GM04503 (cell line): ENCODE results near the gene LMF1.
"Not testable (repeated sequence)": the region's sequence is repeated elsewhere in the genome, so short reads cannot be mapped to it uniquely, and the experiment has no call there.

Source experiments
- DNase-seq: peaks from one replicate; pipeline ENCODE4 v3.0.0-alpha.2; 2012; ENCODE audit warnings: low read depth

LMF1 gene

DNA sequence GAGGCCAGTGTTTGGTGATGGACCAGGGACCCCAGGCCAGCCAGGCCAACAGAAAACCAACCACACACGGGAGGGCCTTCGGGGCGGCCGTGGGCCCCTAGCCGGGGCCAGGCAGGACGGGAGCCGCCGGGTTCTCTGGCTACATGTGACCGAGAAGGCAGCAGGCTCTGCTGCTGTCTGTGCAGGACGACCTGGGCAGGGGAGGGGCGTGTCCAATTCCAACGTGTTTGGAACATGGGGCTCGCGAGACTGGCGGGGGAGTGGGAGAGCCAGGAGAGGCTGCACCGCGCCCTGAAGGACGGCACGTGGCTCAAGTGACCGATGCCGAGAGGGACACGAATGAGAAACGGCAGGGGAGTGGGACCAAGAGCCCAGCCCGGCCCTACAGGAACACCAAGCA is 75.4 kb downstream of the LMF1 start:
- no peak for DNase-seq

DNA sequence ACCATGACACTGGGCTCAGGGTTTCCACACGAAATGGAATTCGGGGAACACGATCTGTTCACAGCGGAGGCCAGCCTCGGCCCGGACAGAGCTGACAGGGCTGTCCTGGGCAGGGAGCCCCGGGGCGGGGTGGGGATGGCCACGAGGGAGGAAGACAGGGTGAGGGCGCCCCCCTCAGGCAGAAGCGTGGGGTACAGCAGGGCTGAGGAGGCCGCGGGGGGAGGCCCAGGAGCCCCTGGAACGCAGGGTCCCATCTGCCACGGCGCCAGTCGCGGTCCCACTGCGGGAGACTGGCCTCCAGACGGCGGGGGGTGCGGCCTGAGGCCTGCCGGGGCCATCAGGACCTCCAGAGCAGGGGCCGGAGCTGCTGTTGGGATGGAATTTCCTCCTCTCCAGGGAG is 75.9 kb downstream of the LMF1 start:
- no peak for DNase-seq

DNA sequence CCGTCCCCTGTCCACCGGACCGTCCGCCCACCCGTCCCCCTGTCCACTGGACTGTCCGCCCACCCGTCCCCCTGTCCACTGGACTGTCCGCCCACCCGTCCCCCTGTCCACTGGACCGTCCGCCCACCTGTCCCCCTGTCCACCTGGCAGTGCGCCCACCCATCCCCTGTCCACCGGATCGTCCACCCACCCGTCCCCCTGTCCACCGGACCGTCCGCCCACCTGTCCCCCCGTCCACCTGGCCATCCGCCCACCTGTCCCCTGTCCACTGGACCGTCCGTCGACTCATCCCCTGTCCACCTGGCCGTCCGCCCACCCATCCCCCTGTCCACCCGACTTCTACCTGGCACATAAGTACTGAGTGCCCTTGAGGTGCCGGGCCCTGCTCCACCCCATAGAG is 76.6 kb downstream of the LMF1 start:
- no peak for DNase-seq

DNA sequence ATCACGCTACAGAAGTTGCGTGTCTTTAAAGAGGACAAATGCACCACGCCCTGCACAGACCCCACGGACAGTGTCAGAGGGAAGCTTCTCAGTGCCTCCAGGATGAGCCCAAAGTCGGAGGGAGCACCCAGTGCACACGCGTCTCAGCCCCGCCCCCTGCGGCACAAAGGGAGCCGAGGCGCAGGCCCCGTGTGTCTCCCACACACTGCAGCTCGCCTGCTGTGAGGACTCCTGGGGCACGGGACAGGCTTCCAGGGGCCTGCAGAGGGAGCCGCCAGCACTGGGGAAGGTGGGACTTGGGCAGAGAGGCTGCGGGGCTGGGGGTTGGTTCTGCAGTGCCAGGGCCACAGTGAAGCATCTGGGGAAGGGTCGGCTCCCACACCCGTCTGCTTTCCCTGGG is 77.4 kb downstream of the LMF1 start:
- no peak for DNase-seq

DNA sequence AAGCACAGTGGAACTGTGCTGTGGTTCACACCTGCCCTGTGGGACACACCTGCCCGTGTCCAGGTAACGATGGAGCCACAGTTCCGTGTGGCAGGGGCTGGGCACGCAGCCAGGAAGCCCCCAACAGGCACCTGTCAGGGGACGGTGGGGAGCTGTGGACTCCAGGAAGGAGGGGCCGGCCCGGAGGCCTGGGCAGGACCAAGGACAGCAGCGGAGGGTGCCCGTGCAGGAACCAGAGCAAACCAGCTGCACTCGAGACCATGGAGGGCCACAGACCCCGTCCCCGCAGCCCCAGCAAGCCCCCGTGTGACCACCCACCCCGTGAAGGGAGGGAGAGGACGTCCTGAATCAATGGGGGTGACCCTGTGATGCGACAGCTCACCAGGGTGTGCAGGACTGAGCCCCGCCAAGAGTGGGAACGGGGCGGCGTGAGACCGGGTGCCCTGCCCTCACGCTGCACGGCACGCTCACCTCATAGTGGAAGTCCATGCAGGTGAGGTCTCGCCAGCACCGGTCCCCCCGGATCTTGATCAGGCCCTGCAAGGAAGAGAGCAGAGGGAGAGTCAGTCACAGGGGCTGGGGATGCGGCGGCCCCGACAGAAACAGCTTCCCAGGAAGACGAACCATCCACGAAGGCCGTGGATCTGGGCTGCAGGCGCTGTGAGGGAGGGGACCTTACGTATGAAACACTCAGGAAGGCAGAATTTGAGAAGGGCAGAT is 78.1 kb downstream of the LMF1 start:
- DNase-seq = no peak

DNA sequence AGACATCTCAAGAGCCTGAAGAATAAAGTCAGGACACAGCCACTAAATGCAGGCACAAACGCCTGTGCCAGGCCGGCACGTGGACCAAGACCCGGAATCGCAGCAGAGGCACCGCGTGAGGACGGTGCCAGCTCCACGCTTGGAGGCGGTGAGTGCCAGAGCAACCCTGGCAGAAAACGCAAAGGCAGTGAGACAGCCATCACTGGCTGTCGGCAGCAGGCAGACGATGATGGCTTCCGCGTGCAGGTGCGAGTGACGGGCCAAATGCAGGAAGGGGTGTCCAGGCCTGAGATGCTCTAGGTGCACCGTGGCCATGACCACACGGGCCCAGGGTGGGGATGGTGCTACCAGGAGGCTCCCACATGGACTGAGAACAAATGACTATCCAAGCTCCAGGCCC is 78.8 kb downstream of the LMF1 start:
- no peak for DNase-seq

DNA sequence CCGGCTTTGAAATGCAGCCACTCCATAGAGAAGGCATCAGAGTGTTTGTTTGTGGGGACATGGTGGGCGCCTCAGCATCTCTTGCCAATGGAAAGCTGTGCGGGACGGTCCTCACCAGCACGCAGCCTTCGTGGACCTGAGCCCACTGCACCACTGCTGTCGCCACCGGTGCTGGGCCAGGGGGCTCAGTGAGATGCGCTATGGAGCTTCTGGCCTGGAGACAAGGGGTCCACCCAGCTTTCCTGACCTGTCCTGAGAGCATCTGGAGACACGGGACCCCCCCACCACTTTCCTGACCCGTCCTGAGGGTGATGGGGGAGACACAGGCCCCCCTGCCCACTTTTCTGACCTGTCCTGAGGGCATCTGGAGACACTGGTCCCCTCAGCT is 79.4 kb downstream of the LMF1 start:
- DNase-seq = no peak

DNA sequence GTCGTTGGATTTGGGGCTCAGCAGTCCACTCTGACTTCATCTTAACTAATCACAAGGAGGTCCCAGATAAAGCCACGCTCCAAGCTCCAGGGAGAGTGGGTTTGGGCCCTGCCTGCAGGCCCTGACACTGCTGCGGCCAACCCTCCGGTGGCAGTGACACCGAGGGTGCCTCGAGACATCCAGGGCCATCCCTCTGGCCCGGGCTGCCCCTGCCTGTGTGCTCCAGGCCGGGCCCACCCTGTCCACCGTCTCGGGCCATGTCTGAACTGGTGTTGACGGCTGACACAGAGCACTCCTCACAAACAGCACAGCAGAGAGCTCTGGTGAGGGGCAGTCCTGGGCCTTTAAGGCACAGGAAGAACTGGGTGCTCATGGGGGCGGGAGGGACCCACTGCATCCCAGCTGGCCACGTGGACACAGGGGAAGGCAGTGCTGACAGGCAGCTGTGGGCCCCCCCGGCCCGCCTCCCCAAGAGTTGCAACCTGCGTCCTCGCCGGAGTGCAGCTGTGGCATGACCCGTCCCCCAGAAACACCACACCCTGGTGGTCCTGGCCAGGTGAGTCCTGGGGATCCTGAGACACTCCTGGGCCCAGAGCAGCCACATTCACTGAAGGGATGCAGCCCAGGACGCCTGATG is 80.0 kb downstream of the LMF1 start:
- DNase-seq = no peak

DNA sequence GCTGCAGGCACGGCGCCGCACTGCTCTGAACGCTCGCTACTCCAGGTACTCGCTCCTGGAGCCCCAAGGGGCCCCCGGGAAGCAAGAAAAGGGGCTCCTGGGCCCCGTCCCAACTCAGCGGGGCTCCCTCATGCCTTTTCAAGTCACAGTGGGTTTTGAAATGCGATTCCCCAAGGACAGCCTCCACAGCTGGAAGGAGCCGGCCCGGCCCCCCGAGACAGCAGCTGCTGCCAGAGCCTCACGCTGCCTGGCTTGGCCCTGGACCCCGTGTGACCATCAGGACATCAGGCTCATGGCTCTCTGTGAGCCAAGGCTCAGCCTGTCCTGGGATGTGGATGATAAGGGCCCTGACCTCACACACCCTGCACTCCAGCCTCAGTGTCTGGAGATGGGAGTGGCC is 80.6 kb downstream of the LMF1 start:
- no peak for DNase-seq

DNA sequence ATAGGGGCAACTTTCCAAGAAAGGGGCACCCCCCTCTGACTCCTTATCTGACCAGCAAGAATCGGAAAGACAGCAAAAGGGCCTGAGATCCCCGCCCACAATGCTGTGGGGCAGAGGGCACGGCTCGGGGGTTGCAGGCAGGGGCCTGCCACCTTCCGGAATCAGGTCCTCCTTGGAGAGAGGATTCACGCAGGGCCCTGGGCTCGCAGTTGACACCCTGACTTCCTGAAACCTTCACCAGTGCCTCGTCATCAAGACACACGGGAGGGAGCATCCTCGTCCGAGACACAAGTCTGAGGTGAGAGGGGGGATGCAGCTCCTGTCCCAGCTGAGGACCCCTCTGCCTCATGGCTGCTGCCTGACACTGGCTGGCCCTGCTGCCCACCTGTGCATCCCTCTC is 81.2 kb downstream of the LMF1 start:
- DNase-seq = no peak

DNA sequence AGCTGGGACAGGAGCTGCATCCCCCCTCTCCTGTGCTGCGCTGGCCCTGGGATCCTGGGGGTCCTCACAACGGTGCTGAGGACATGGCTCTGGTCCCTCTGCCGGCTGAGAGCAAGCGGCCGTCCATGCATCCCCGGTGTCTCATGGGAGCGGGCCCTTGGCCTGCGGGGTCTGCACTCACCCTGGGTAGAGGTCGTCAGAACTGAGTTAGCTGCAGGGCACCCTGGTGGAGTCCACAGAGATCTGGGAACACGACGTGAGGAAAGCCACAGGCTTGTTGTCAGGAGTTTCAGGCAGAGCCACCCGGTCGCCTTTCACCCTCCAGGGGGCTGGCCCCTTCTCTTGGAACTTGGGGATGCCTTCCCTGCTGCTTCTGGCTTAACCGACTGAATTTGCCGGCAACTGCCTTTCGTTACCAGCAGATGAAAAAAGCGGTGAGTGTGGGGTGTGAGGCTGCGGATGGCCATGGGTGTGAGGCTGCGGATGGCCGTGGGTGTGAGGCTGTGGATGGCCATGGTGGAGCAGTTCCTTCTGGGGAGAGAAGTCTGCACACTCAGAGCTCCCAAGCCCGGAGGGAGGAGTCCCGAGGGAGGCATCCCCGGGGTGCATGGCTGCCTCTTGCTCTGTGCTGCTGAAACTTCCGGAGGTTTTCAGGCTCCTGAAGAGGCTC is 81.7 kb downstream of the LMF1 start:
- DNase-seq = no peak

DNA sequence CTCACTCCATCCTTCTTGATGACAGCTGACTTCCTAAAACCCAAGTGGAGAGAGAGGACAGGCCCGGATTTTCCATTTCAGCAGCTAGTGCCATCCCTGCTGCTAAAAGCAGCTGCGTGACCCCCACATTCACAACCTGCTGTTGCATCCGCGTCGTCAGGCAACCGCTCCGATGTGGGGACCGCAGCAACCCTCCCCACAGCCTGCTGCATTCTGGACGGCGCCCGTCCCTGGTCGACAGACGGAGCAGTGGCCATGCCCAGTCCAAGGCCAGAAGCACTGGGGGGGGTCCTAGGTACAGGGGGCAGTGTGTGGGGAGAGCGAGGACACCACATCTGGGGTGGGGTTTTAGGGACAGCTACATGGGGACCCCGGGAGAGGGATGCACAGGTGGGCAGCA is 82.3 kb downstream of the LMF1 start:
- DNase-seq = not testable (repeated sequence)

DNA sequence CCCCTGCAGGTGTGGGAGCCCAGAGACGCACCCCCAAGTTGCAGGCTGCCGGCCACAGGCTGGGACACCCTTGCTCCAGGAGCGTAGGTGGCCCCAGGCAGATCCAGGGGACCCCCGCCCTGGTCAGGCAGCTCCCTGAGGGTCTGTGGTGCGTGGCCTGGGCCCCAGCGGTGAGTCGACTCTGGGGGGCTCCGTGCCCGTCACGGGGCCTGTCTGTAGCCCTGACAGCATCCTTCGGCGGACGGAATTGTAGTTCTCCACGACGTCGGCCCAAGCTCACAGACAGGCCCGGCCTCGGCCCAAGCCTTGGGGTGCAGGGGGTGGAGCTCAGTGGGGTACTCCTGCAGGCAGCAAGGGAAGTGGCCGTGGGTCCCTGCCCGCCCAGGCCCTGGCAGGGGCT is 82.9 kb downstream of the LMF1 start:
- DNase-seq = no peak

DNA sequence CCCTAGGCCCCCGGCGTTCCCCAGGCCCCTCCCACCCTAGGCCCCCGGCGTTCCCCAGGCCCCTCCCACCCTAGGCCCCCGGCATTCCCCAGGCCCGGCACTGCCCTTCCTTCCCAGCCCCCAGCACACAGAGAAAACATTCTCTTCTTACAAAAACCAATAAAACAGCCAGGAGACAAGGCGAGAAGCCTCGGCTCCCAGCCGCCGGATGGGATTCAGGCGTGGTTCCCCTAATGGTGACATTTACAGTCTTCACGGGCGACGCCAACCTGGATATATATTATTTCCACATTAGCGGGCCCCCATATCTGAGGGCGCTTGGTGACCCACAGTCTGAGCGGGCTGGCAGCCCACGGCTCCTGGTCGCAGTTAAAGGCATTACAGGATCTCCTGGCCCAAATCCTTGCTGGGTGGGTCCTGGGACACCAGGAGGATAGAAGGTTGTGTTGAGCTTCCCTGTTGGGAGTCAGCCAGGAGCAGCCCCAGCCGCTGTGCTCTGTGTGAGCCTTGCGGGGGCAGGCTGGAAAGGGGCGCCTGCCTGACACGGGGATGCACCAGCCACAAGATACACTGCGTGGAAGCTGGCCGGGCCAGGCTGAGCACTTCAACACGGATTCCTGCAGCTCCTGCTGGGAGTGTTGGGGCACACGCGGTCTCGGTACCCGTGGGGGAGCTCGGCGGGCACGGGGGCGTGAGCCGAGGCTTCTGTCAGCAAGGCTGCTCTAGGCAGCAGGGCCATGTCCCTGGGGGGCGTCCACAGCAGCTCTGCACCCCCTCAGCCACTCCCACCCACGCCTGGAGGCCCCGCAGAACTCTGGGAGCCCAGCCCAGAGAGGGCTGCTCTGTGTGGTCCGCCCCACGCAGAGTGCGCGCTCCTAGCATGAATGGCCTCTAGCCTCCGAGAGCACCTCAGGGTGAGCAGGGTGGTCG is 83.7 kb downstream of the LMF1 start:
- DNase-seq = no peak

DNA sequence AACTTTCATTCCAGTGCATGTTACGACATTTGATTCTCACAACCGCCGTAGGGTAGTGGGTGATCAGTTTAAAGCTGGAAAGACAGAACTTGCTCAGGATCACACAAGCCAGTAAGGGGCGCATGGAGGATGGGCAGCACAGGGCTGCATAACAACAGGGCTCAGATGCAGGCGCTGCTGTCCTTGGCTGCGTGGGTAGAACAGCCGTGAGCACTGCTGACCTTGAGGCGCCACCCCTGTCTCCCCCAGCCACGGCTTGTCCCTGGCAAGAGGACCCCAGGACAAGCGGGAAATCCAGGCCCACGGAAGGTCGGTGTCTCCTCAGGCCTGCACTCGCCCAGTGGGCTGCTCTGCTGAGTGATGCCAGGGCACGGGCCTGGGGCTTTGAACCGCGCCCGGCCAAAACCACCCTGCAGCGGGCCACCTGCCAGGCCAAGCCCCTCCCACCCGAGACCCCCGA is 84.7 kb downstream of the LMF1 start:
- DNase-seq = no peak

DNA sequence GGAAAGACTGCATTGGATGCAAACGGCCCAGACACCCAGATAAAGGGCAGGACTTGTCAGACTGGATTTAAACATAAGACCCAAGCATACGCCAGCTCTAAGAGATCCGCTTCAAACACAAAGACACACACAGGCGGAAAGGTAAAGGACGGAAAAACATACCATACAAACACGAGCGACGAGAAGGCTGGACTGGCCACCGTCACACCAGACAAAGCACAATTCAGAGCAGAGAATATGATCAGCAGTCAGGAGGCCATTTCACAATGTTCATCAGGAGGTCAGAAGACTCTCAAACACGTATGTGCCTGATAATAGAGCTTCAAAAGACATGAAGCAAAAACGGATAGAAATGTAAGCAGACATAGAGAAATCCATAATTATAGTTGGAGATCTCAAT is 85.4 kb downstream of the LMF1 start:
- no peak for DNase-seq

DNA sequence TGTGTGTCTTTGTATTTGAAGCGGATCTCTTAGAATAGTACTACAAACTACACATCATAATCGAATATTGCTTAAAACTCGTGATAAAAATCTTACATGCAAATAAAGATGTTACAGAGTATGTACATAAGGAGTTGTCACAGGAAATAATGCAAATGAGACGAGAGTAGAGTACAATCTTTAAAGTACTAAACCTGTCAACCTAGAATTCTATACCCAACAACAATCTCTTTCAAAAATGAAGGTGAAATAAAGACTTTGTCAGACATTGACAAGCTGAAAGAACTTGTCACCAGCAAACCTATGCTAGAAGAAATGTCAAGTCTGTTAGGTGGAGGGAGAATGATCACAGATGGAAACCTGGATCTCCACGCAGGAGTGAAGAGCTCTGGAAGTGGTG is 86.6 kb downstream of the LMF1 start:
- no peak for DNase-seq

DNA sequence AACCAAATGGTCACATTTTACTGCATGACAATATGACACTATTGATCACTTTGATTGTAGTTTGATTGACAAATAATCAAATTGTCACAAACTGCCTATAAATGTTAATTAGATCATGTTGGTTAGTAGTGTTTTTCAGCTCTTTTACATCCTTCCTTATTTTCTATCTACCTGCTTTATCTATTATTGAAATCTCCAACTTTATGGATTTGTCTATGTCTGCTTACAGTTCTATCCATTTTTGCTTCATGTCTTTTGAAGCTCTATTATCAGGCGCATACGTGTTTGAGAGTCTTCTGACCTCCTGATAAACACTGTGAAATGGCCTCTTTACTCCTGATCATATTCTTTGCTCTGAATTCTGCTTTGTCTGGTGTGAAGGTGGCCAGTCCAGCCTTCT is 87.0 kb downstream of the LMF1 start:
- DNase-seq = no peak

DNA sequence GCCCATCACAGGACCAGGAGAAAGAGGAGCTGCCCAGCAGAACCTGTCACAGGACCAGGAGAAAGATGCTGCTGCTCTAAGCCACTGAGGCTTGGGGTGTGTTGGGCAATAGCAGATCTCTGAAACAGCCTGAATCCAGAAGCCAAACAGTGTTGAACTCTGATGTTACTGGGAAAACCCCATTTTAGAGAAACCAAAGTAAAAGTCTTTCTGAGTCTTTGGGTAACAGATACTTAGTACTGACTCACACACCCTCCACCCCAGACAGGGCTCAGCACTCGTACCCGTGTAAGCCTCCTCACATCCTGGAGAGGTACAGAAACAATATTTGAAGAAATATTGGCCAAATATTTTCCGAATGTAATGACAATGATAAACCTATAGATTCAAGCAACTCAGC is 87.4 kb downstream of the LMF1 start:
- DNase-seq = no peak

DNA sequence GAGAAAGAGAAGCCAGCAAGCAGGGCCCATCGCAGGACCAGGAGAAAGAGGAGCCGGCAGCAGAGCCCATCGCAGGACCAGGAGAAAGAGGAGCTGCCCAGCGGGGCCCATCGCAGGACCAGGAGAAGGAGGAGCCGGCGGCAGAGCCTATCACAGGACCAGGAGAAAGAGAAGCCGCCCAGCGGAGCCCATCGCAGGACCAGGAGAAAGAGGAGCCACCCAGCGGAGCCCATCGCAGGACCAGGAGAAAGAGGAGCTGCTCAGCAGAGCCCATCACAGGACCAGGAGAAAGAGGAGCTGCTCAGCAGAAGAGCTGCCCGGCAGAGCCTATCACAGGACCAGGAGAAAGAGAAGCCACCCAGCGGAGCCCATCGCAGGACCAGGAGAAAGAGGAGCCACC is 88.1 kb downstream of the LMF1 start:
- DNase-seq = not testable (repeated sequence)

DNA sequence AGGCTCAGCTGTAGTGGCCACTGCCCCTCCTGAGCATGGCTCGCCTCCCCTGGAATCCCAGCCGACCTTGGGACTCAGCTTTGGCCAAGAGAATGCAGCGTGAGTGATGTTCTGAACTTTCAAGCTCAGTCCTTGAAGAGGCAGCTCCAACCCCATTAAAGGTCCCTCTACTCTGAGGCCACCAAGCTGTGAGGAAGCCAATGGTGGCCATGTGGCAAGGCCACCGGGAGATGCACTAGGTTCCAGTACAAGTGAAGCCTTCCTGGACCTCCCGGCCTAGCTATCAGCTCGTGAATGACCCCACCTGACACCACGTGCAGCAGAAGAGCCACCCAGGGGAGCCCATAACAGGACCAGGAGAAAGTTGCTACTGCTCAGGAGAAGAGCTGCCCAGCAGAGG is 88.5 kb downstream of the LMF1 start:
- no peak for DNase-seq
